Measurements from ENCODE around the gene VAMP2. TPM values are rescaled to one million over a fixed set of nuclear protein-coding genes. Genes with fewer than 3 reads are reported as not detected.

The VAMP2 gene
- total and polyA plus RNA-seq, 9 of the 15 experiments (the other 6 are each of a cell fraction or from before 2014, with no cell fraction given): 2.3 to 31.8 (median 6.0) TPM

- peak; percentile 29; the same call in 1 of the 2 replicates for TF ChIP-seq PHF8 (IDR thresholded peaks at IDR 0.05; ENCODE audit: borderline replicate concordance, low read length)
- no peak for TF ChIP-seq E2F8 (IDR thresholded peaks at IDR 0.05; ENCODE audit: low read depth, partially characterized antibody)
- no peak for TF ChIP-seq SIN3B (IDR thresholded peaks at IDR 0.05; ENCODE audit: low read depth)
- TF ChIP-seq XRCC4 (IDR thresholded peaks at IDR 0.05; ENCODE audit: extremely low read depth, insufficient read depth, insufficient read length): no peak
- TF ChIP-seq NRF1 (conservative IDR thresholded peaks at IDR 0.05 in 1 of 2, IDR thresholded peaks at IDR 0.05 in 1 of 2): peak; percentile 67 to 73
- no peak for TF ChIP-seq GTF2B (IDR thresholded peaks at IDR 0.05; ENCODE audit: extremely low read depth, insufficient read length)
- no peak for TF ChIP-seq NFATC3 (IDR thresholded peaks at IDR 0.05)
- no peak for TF ChIP-seq PTTG1 (tag; IDR thresholded peaks at IDR 0.05; ENCODE audit: low read depth)
- TF ChIP-seq KAT2B (IDR thresholded peaks at IDR 0.05; ENCODE audit: low read depth, low read length): no peak
- no peak for TF ChIP-seq ZNF165 (CRISPR knock-in tag; IDR thresholded peaks at IDR 0.05; ENCODE audit: borderline replicate concordance)
- peak; percentile 41 for TF ChIP-seq KDM5B (IDR thresholded peaks at IDR 0.05; ENCODE audit: insufficient replicate concordance, low read depth, low read length)
- TF ChIP-seq MITF (IDR thresholded peaks at IDR 0.05): no peak
- TF ChIP-seq ZNF184 (CRISPR knock-in tag; IDR thresholded peaks at IDR 0.05): no peak
- TF ChIP-seq MAZ (CRISPR knock-in tag; conservative IDR thresholded peaks at IDR 0.05 in 1 of 2, IDR thresholded peaks at IDR 0.05 in 1 of 2): 0 out of 4 replicates have a peak, but pooled peaks of 1 of the 2 experiments have one; percentile 33
- peak; percentile 33; the same call in 1 of the 2 replicates for TF ChIP-seq CXXC5 (CRISPR knock-in tag; IDR thresholded peaks at IDR 0.05)
- peak in 1 of 2 experiments; percentile 78; a peak in 2 of 4 replicates for TF ChIP-seq MLLT1 (IDR thresholded peaks at IDR 0.05)
- TF ChIP-seq PHTF2 (CRISPR knock-in tag; IDR thresholded peaks at IDR 0.05): no peak
- no peak for TF ChIP-seq CBFB (CRISPR knock-in tag; IDR thresholded peaks at IDR 0.05)
These were observed 36.2 kb downstream of the VAMP2 start (continued) for GRCh38 chr17:8126491-8127066.
